HG03280 (cell line): ENCODE data around the gene ZCCHC14.

ENCODE experiments used
- ATAC-seq: cut with Tn5 transposase; IDR thresholded peaks from one replicate; pipeline ENCODE4 v1.9.1; 2021; ENCODE audit warnings: mild to moderate bottlenecking, moderate library complexity; ENCODE audit not compliant: unreplicated experiment

The ZCCHC14 gene

DNA sequence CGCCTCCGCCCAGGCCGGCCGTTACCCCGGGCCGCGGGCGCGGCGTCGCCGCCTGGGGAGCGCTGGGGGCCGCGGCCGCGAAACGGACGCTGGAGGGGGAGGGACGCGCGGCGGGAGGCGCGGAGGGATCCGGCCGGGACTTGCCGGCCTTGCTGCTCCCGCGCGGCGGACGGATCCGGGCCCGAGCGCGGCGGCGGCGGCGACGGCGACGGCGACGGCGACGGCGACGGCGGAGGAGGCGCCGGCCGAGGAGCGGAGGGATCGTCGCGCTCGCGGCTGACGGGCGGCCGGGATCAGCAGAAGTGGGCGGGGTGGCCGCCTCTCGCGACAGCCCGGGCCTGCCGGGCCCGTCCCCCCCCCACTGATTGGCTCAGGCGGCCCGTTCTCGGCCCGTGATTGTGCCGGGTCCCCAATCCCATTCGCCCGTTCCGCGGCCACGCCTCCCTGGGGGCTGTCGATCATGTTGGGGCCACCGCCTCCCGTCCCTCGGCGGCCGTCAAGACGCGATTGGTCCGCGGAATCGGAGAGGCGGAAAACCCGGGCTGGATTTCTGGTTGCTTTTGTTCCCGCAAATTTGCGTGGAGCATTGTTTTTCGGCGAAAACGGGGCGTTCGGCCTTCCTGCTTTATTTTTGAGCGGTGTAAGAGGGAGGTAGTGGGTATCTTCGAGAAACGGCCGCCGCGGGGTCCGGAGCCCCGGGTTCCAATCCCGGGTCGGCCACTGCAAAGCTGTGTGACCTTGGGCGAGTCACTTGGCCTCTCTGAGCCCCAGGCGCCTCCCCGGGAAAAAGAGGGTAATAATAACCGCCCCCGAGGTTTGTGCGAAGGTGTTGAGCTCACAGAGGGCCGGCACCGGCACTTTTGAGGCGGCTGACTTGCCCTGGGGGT, at the start of gene ZCCHC14:
Gene ZCCHC14 (minus strand): TSS at position 304 of the 887 bp plus-strand sequence. CDS start 786 bp downstream, outside the sequence.
- ATAC-seq = peak; percentile 77

DNA sequence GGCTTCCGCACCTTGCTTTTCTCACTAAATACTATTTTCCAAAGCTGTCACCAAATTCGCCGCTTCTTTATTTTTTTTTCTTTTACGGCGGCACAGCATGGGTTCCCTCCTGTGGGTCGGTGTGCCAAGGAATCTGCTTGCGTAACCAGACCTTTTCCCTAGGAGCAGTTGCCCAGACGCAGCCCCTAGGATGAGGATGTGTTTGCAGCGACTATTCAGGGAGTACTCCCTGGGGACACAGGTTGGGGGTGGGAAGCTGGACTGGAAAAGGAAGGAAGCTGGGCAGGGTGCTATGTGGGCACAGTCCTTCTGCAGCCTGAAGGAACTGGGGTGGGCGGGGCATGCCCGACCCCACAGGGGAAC, 49.0 kb upstream of the ZCCHC14 start:
- no peak for ATAC-seq

DNA sequence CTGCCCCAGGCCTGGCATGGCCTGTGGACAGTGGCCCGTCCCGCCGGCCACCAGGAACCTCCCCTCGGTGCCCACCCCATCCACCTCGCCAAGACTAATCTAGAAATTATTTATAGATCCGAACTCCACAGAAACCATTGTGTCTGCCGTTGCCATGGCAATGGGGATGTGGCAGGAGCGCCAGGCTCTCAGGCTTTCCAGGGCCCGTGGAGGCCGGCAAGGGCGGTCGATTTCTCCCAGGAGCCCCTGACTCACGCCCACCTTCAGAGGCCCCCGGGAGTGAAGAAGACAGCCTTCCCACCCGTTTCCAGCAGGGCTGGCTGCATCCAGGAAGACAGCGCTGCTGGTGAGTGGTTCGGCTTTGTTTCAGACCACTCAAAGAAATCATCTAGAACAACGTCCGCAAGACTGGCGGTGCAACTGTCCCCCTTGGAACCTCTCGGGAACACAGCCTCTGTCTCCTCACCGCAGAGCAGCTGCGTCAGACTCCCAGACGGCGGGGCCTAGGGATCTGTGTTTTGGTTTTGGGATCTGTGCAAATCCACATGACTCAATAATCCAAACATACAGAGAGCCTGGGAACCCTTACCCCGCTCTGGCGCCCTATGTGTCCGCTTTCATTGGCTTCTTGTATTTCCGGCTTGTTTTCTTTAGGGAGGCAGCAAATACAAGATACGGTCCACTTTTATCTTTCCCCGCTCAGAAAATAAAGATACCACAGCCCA, 48.5 kb upstream of the ZCCHC14 start:
- ATAC-seq = no peak

DNA sequence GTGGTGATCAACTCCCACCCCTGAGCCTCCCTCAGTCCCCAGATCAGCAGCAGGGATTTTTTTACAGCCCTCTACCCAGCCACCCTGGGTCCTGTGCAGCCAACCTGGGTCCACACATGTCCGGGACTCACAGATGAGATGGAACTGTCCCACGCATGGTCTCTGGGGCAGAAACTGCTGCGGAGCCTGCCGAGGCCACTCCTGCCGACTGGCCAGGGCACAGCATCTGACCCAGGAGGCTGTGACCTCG, 48.0 kb upstream of the ZCCHC14 start:
- no peak for ATAC-seq

DNA sequence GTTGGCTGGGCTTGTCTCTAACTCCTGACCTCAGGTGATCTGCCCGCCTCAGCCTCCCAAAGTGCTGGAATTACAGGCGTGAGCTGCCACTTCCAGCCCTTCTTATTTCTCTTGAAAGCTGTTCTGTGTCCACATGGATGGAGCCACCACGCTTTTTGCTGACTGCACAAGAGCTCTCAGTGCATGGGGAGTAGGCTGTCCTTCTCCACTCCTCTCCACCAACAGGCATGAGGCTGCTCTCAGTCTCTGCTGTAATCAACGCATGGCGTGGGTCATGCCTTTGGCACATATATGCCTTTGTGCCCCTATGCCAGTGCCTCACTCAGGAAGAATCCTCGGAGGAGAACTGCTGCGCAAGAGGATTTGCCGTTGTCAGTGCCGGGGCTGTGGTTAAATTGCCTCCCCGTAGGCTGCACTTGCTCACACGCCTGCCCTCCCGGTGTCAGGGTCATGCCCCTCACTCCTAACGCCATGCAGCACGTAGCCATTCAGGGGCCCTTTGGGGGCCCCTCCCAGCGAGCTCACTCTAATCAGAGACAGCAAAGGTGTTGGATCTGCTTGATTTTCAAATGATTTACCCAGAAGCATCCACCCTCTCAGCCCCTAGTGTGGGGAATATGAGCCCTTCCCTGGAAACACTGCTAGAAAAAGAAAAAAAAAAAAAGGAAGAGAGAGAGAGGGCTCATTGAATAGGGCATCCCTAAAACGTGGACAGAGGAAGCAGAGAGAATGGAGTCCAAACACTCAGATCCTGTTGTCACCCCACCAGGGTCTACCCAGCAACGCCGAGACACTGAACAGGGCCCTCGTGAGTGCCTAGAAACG, 47.5 kb upstream of the ZCCHC14 start:
- ATAC-seq = no peak

DNA sequence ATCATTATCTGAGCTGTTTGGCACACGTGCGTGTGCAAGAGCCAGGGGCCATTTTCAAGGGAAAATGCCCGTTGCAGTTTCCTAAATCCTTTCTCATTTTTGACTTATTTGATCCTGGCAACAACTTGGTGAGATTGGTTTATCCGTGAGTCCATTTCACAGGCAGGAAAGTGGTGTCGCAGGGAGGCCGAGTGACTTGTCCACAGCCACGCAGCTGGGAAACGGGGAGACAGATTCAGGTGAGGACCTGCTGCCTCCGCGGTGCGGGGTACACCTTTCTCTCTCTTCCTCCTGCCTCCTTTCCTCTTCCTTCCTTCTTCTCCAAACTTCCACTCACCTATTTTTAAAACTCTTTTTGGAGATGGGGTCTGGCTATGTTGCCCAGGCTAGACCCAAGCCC, 46.3 kb upstream of the ZCCHC14 start:
- no peak for ATAC-seq

DNA sequence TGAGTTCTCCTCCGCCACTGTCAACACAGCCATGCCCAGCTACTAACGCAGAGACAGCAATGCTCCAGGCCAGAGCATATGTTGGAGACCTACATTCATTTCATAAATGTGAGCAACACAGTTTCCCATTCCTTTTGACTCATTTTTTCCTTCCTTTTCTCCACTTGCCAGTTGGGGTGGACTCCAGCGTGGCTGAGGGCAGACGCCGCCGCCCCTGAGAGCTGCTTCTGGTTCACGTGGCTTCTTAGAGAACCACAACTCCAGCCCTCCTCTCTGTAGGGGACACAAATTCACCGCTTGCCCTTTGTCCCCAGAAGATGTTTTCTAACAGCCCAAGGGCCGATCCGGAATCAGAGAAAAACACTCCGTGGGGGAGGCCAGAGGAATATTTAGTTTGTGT, 45.8 kb upstream of the ZCCHC14 start:
- no peak for ATAC-seq

DNA sequence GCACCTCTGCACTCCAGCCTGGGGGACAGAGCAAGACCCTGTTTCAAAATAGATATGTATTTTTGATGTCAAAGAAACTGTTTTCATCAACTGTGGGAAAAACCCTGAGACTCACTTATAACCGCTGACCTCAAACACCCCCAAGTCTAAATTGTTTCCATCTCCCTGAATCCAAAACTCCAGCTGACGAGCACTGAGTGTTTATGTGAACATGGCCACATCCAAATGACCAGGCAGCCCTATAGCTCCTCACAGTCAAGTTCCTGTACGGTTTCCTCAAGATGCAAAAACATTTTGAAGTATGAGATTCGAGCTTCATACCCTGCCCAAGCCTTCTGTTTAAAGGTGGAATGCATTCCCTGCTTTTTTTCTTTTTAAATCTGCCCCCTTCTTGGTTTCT, 45.3 kb upstream of the ZCCHC14 start:
- no peak for ATAC-seq

DNA sequence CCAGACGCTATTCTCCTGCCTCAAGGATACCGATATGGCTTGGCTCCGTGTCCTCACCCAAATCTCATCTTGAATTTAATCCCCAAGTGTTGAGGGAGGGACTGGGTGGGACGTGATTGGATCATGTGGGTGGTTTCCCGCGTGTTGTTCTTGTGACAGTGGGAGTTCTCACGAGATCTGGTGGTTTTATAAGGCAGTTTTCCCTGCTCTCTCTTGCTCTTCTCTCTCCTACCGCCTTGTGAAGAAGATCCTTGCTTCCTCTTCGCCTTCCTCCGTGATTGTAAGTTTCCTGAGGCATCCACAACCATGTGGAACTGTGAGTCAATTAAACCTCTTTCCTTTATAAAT, 43.9 kb upstream of the ZCCHC14 start:
- ATAC-seq = no peak

DNA sequence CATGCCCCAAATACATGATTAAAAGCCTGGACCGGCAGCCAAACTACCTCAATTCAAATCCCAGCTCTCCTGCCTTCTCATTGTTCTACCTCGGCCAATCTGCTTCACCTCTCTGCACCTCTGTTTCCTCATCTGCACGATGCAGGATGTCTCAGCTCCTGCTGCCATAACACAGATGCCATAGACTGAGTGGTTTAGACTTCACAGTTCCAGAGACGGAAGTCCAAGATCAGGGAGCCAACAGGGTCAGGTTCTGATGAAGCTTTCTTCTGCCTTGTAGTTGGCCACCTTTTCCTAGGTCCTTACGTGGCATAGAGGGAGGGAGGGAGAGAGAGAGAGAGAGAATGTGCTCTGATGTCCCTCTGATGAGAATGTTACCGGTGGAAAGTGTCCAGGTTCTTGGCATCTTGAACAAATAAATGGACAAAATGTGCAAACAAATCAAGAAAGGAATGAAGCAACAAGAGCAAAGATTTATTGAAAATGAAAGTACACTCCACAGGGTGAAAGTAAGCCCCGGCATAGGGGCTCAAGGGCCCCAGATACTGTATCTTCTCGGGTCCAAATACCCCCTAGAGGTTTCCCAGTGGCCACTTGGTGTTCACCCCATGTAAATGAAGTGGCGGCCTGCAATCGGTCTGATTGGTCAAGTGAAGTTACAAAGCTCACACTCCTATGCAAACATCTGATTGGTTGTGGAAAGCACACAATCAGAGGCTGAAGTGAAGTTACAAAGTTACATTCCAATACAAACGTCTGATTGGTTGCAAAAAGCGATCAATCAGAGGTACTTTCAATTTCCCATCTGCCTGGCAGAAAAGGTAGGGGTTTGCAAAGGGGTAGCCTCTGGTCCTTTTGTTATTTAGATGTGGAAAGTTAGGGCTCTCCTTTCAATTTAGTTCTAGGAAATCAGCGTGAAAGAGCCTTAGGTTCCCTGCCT, 43.3 kb upstream of the ZCCHC14 start:
- ATAC-seq = no peak

DNA sequence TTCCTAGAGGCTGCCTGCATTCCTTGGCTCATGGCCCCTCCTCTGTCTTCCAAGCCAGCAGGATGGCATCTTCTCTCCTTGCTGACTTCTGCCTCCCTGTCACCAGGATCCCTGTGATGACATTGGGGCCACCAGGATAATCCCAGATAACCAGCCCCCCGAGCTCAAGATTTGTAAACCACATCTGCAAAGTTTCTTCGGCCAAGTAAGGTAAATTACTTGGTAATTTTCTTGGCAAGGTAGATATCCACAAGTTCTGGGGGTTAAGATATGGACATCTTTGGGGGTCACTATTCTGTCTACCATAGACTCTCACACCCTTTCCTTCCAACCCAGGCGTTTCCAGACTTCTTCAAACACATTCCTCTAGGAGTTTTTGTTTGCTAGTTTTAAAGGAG, 42.6 kb upstream of the ZCCHC14 start:
- no peak for ATAC-seq

DNA sequence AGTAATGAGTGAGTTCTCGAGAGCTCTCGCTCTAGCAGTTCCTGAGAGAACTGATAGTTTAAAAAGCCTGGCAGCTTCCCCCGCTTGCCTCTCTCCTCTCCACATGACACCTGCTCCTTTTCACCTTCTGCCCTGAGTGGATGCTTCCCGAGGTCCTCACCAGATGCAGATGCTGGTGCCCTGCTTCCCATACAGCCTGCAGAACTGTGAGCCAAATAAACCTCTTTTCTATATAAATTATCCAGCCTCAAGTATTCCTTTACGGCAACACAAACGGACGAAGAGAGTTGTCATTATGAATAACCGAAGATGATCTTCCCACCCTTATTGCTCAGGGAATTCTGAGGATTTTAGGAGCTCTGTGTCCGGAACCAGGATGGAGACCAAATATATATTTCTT, 41.9 kb upstream of the ZCCHC14 start:
- ATAC-seq = no peak

DNA sequence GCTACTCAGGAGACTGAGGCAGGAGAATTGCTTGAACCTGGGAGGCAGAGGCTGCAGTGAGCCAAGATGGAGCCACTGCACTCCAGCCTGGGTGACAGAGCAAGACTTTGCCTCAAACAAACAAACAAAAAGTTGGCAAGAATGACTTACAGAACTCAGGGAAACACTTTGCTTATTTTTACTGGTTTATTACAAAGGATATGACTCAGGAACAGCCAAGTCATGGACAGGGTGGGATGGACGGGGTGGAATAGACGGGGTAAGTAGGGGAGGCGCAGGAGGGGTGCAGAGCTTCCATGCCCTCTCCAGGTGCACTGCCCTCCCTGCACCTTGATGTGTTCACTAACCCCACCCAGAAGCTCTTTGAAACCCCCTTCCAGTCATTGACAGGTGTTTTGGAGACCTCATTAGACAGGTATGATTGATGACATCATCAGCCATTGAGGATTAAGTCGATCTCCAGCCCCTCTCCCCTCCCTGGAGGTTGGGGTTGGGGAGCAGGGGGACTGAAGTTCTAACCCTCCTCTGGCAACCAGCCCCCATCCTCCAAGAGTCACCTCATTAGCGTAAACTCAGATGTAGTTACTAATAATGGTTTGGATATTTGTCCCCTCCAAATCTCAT, 41.3 kb upstream of the ZCCHC14 start:
- no peak for ATAC-seq

DNA sequence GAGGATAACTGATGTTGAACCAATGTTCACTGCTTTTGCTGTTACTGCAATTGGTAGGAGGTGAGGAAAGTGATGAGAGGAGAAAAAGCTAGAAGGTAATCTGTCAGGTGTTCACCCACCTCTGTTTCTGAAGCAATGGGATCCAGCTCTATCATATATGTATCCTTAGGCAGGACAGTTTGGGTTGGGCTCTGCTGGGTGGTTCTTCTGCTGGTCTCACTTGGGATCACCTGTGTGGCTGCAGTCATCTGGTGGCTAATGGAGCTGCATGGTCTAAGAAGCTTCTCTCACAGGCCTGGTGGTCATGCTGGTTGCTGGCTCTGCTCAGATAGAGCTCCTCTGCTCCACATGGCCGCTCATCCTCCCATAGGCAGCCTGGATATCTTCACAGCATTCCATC, 40.2 kb upstream of the ZCCHC14 start:
- no peak for ATAC-seq

DNA sequence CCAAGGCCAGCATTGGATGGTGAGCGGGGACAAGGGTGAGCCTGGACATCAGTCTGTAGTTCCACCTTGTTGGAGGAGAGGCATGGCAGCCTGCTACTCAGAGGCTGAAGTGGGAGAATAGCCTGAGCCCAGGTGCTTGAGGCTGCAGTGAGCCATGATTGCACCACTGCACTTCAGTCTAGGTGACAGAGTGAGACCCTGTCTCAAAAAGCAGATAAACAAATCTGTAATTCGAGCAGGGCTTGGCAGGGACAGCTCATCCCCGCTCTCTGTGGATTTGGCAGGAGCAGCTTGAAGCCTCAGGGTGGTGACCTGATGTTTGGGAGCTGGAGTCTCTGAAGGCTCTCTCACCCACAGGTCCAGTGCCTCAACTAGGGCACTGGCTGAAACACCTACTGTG, 38.6 kb upstream of the ZCCHC14 start:
- ATAC-seq = no peak

DNA sequence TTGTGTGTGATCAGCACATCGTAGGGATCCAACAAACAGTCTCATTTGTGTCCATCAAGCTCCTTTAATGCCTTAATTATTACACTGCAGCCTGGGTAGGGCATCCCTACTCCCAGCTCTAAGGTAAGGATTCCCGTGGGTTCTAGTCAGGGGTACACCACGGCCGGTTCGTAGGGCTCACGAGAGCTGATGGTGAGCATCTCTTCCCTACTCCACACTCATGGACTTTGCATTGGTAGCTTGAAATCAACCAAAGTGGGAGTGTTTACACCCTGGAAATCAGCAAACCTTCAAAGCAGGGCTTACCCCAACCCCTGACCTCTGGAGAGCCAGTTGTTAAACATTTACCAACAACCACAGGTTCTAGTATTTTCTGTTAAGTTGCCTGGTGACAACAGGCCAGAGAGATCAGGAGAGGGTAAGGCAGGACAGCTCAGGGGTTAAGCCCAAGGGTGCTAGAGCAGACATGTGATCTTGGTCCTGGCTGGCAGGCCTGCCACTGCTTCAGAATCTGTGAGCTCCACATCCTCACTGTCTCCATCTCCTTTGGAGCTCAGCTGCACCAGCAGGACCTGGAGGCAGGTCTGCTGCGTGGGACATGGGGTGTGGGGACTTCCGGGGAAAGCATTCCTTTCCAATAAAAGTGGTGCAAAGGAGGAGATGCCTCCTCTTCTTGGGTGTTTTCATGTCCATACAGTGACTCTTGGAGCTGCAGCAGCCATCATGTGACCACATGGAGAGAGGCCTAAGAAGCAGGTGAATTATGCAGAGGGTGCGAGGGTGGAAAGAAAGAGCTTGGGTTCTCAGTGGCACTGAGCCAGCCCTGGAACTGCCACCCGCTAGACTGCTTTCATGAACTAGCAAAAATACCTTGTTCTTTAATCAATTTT, 36.1 kb upstream of the ZCCHC14 start:
- ATAC-seq = no peak

DNA sequence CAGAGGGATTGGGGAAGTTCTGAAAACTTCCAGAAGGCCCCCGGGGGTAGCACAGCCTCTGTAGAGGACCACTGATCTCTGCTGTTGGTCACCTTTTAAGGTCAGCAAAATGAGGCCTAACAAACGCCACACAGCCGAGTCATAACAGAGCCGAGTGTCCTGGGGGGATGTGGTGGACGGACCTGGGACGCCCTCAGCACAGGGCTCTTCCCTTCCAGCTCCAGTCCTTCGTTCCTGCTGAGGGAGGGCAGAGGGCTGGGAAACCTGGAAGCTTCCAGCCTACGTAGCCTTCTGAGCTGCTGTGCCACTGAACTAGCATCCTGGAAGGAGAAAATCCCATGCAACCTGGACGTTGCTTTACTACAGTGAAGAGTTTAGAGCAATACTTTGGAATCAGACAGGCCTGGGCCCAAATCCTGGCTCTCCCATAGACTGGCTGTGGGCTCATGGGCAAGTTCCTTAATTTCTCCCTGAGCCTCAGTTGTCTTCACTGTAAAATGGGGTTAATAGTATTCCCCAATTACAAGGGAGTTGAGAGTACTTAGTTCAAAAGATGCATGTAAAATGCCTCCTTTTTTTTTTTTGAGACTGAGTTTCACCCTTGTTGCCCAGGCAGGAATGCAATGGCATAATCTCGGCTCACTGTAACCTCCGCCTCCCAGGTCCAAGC, 34.4 kb upstream of the ZCCHC14 start:
- ATAC-seq = no peak

DNA sequence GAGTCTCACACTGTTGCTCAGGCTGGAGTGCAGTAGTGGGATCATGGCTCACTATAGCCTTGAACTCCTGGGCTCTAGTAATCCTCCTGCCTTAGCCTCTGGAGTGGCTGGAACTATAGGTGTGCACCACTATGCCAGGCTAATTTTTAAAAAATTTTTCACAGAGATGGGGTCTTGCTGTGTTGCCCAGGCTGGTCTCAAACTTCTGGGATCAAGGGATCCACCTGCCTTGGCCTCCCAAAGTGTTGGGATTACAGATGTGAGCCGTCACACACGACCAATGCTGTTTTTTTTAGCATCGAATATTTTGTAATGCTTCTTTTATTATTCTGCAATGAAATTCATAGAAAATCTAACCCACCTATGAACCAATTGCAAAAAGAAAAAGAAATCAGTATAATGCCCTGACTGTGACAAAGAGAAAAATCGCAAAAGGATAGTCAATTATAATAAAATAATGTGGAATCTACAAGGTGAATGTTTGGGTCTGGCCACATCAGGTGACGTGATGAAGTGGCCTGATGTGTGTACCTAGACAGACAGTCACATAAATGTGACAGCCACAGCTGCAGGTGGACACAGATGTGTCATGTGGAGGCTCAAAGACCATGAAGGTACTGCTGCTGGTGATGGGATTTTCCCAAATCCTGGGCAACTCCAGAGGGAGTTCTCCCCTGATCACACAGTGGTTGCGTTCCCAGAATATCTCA, 33.6 kb upstream of the ZCCHC14 start:
- no peak for ATAC-seq
